GM06990 (cell line): ENCODE data around the gene EFEMP2.
A peak's percentile ranks its signal among the peaks of the same experiment; 100 is the strongest.
"Not testable (repeated sequence)": the region's sequence is repeated elsewhere in the genome, so short reads cannot be mapped to it uniquely, and the experiment has no call there.

Experiments
- DNase-seq: peaks from one replicate; pipeline ENCODE4 v3.0.0-alpha.2; 2011; ENCODE audit not compliant: insufficient read length; ENCODE audit errors: extremely low read depth
- H3K27me3 ChIP-seq: replicated peaks from 2 replicates; pipeline ENCODE4 v1.6.0; 2011; ENCODE audit warnings: low read length; ENCODE audit not compliant: control insufficient read depth, insufficient read depth
- H3K36me3 ChIP-seq: 2 replicates; pipeline ENCODE4 v1.5.1; 2011; ENCODE audit warnings: low read length; ENCODE audit not compliant: control insufficient read depth, insufficient read depth
- H3K4me3 ChIP-seq: replicated peaks from 2 replicates; pipeline ENCODE4 v1.5.1; 2011; ENCODE audit warnings: low read depth, mild to moderate bottlenecking, control low read depth, low read length
- TF ChIP-seq, protein P1 (sequence below): IDR thresholded peaks from 2 replicates; pipeline ENCODE4 v1.5.1; 2011; ENCODE audit warnings: low read length, control low read depth, mild to moderate bottlenecking, inconsistent platforms; ENCODE audit not compliant: insufficient read depth, poor library complexity, severe bottlenecking

The EFEMP2 gene

DNA sequence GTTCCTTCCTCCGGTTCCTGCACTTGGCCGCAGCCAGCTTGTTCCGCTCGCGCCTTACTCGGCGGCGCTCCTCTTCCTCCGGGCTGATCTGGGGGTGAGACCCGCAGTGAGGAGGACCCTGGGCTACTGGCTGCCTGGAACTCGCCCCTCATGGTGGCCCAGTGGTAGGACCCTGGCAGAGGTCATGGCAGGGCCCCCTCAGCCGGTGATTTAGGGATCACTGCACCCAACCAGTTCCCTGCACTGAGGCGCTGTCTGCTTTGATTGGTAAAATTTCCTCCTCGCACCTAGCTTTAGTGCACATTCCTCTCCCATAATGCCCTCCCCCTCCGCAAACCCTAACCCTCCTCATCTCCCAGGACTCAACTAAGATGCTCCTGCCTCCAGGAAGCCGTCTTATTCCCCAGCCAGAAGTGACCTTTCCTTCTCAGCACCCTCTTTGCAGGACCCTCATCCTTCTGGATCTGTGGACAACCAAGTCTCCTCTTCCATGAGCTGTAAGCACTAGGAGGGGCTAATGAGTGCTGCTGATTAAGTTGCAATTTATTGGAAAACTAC, 21.5 kb upstream of the EFEMP2 start:
- H3K4me3 ChIP-seq: peak overlapping the region; percentile 60

DNA sequence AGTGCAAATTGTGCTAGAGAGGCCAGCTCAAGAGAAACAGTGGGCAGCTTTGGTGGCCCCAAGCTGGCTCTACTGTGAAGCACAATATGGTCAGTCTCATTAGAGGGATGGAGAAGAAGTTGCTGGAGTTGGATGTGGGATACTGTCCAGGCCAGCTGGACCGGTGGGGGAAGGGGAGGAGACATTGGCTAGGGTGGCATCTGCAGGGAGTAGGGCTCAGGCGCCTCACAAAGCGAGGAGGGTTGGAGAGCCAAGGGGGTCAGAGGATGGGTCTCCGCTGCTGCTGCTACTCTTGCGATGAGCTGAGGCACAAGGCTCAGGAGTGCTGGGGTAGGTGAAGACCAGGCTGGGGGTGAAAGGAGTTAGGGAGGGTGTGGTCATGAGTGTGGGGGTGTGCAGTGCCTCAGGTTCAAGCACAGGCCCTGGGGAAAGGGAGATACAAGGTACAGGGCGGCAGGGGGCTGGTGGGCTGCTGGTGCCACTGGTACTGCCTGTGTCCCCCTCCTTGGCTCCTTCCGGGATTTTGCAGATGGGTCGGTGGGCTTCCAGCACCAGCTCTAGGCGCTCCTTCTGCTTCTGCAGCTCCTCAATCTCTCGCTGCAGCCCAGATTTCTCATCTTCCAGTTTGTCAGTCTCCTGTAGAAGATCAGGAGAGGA, 20.2 kb upstream of the EFEMP2 start:
- Histone ChIP-seq H3K36me3 (no peaks in the 10 kb centered on the region; the same call in none of the 2 replicates), H3K4me3 (peak overlapping the region; percentile 89), H3K27me3 (no peaks in the 10 kb centered on the region)
- TF ChIP-seq, protein P1, sequence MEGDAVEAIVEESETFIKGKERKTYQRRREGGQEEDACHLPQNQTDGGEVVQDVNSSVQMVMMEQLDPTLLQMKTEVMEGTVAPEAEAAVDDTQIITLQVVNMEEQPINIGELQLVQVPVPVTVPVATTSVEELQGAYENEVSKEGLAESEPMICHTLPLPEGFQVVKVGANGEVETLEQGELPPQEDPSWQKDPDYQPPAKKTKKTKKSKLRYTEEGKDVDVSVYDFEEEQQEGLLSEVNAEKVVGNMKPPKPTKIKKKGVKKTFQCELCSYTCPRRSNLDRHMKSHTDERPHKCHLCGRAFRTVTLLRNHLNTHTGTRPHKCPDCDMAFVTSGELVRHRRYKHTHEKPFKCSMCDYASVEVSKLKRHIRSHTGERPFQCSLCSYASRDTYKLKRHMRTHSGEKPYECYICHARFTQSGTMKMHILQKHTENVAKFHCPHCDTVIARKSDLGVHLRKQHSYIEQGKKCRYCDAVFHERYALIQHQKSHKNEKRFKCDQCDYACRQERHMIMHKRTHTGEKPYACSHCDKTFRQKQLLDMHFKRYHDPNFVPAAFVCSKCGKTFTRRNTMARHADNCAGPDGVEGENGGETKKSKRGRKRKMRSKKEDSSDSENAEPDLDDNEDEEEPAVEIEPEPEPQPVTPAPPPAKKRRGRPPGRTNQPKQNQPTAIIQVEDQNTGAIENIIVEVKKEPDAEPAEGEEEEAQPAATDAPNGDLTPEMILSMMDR: no peak
- no peak for DNase-seq

More for the DNA sequence above, 21.5 kb upstream of the EFEMP2 start:
- H3K27me3 ChIP-seq: no peaks in the 10 kb centered on the region
- H3K36me3 ChIP-seq: no peaks in the 10 kb centered on the region; the same call in none of the 2 replicates
- TF ChIP-seq, protein P1: no peak
- no peak for DNase-seq

DNA sequence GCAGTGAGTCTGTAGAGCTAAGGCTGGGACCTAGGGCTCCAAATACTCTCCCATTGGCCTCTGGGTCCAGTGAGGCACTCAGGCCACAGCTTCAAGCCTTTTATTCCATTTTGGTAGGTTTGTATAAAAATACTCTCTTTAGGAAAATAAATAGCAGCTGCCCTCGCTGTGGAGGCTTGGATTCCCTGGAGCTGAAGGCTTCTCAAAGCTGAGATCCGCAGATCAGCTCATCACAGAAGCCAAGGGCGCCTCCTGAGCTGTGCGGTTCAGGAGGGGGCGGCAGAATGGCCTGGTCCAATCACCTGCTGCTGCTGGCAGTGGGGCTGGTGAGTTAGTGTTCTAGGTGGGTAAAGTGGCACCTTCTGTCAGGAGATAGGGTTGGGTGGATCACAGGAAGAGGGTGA, 19.5 kb upstream of the EFEMP2 start:
- peak overlapping the region; percentile 89 for H3K4me3 ChIP-seq
- DNase-seq, H3K27me3 ChIP-seq, H3K36me3 ChIP-seq: not testable (repeated sequence)

DNA sequence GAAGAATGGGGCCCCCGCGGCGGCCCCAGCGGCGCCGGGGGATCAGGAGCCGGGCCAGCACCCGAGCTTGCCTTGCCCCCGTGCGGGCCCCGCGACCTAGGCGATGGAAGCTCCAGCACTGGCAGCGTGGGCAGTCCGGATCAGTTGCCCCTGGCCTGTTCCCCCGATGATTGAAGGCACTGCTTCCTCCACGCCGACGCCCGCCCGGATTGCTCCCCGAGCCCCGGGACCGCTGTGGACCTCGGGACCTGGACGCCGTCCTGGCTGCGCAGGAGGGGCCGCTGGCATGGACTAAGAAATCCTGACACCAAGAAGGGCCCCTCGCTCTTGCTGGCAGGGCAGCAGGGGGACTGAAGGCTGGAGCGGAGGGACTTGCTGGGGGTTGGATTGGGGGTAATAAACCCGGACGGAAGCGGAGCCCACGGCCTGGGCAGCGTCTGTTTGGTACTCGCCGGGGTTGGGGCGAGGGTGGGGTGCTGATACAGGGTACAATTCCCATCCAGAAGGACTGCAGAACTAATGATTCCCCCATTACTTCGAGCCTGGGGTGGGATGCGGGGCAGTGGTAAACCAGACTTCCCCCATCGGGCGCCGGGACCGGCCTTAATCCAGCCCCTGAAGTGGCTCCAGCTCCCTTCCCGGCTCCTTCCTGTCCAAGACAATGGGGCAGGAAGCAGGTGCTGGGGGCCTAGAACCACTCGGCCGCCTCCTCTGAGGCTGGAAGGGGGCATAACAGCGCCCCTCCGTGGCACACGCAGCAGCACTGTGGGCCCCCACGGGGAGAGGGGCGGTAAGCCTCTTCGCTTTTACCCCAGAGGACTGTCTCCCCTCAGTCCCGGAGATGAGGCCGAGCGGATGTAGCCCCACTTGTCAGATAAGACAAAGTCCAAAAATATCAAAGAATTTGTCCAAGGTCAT, 18.9 kb upstream of the EFEMP2 start:
- peak; percentile 59 for DNase-seq
- no peaks in the 10 kb centered on the region for H3K27me3 ChIP-seq
- H3K36me3 ChIP-seq: no peaks in the 10 kb centered on the region; the same call in 1 of the 2 replicates
- peak overlapping the region; percentile 89 for H3K4me3 ChIP-seq
- TF ChIP-seq, protein P1: peak; percentile 64

DNA sequence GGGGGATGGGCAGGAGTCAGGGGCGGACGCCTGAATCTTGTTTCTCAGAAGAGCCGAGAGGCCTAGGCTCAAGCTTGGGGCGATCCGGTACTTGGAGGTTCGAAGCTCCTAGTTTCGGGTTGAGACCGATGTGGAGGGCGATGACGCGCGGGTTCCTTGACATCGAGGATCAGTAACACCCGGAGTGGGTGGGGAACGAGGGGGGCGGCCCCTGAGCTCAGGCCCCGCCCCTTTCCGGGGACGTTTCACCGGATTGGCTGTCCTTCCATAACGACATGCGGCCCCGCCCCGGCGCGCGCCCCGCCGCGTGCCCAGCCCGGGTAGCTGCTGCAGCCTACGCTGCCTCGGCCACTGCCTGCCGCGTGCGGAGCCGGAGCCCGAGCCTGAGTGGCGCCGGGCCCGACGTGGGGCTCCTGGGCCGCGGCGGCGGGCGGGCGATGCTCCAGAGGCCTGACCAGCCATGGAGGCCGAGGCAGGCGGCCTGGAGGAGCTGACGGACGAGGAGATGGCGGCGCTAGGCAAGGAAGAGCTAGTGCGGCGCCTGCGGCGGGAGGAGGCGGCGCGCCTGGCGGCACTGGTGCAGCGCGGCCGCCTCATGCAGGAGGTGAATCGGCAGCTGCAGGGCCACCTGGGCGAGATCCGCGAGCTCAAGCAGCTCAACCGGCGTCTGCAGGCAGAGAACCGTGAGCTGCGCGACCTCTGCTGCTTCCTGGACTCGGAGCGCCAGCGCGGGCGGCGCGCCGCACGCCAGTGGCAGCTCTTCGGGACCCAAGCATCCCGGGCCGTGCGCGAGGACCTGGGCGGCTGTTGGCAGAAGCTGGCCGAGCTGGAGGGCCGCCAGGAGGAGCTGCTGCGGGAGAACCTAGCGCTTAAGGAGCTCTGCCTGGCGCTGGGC, 18.0 kb upstream of the EFEMP2 start, which contains the start of gene CCDC85B:
TSS of gene CCDC85B (plus strand) at position 350 of the 895 bp plus-strand sequence. CDS start at position 461, 111 bp downstream.
- Histone ChIP-seq H3K4me3 (peak within 1 kb of the TSS; percentile 96), H3K27me3 (no peaks in the 10 kb centered on the region), H3K36me3 (peaks cover 4% of the 10 kb centered on the region; the same call in 1 of the 2 replicates)
- TF ChIP-seq, protein P1: no peak
- peak; percentile 100 for DNase-seq
